ENCODE data around the gene ADAMTS2. TPM values are rescaled to one million over a fixed set of nuclear protein-coding genes. Genes with fewer than 3 reads are reported as not detected.

ADAMTS2 gene
- total and polyA plus RNA-seq, 2 donors (not counting 3 experiments of a cell fraction or from before 2014, with no cell fraction given): not detected

DNA sequence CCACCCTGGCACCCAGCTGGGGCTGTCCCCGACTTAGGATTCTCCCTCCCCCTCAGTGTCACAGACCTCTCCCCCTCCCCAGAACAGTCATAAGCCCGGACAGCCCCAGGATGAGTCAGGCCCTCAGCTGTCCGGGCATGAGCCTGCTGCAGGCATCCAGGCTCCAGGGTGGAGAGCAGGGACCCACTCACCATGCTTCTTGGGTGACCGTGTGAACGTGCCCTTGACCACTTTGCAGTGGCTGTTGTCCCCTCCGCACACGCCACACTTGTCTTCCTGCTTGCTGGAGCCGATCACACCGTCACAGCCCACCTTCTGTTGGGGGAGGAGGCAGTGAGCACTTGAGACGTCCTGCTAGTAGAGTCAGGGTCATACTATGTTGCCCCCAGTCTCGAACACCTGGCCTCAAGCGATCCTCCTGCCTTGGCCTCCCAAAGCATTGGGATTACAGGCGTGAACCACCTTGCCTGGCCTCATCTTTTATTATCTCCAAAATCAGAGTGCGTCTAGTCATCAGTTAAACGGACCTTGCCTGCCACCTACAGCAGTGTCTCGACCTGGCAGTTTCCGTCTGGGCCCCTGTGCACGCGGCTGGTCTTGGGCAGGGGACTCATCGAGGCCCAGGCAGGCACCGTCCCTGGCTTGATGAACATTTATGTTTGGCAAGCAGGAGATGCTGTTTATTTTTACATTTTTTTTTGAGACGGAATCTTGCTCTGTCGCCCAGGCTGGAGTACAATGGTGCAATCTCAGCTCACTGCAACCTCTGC is 212.5 kb downstream of the ADAMTS2 start:
- TF ChIP-seq POLR2AphosphoS5 (IDR thresholded peaks at IDR 0.05; ENCODE audit: insufficient read depth, low read depth, low read length) (no peak), GATA2 (IDR thresholded peaks at IDR 0.05; ENCODE audit: insufficient read depth, insufficient read length, low read depth, low read length) (no peak), FOS (IDR thresholded peaks at IDR 0.05; ENCODE audit: borderline replicate concordance, insufficient read depth, low read length) (no peak), EZH2 (IDR thresholded peaks at IDR 0.05; ENCODE audit: borderline replicate concordance, low read depth, low read length, severe bottlenecking) (no peak), JUN (IDR thresholded peaks at IDR 0.05; ENCODE audit: borderline replicate concordance, insufficient read depth, insufficient read length, low read depth) (no peak), POLR2A (IDR thresholded peaks at IDR 0.05; ENCODE audit: low read depth, low read length) (no peak), MYC (IDR thresholded peaks at IDR 0.05; ENCODE audit: low read depth, low read length) (no peak)
- TF ChIP-seq, protein P1, sequence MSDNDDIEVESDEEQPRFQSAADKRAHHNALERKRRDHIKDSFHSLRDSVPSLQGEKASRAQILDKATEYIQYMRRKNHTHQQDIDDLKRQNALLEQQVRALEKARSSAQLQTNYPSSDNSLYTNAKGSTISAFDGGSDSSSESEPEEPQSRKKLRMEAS (IDR thresholded peaks at IDR 0.05; ENCODE audit: insufficient read depth, insufficient read length): no peak
- TF ChIP-seq, protein P2, sequence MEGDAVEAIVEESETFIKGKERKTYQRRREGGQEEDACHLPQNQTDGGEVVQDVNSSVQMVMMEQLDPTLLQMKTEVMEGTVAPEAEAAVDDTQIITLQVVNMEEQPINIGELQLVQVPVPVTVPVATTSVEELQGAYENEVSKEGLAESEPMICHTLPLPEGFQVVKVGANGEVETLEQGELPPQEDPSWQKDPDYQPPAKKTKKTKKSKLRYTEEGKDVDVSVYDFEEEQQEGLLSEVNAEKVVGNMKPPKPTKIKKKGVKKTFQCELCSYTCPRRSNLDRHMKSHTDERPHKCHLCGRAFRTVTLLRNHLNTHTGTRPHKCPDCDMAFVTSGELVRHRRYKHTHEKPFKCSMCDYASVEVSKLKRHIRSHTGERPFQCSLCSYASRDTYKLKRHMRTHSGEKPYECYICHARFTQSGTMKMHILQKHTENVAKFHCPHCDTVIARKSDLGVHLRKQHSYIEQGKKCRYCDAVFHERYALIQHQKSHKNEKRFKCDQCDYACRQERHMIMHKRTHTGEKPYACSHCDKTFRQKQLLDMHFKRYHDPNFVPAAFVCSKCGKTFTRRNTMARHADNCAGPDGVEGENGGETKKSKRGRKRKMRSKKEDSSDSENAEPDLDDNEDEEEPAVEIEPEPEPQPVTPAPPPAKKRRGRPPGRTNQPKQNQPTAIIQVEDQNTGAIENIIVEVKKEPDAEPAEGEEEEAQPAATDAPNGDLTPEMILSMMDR (IDR thresholded peaks at IDR 0.05; ENCODE audit: extremely low read depth in 1 of 2, insufficient read depth in 1 of 2, low read depth in 1 of 2, low read length in 2 of 2): no peak
- CTCF ChIA-PET: no interaction called here
- Histone ChIP-seq H3K27ac (ENCODE audit: insufficient read depth, low read depth, low read length) (no peak overlapping the region), H2AFZ (ENCODE audit: low read depth, low read length) (no peak overlapping the region), H3K4me1 (ENCODE audit: control insufficient read depth, extremely low read depth, insufficient read depth, low read length) (no peaks in the 10 kb centered on the region), H3K36me3 (ENCODE audit: control insufficient read depth in 2 of 2, extremely low read depth in 1 of 2, insufficient read depth in 2 of 2, low read length in 2 of 2) (no peaks in the 10 kb centered on the region), H3K9me3 (replicated peaks; ENCODE audit: control insufficient read depth, insufficient read depth, low read length) (peaks cover 5% of the 10 kb centered on the region), H3K79me2 (ENCODE audit: control insufficient read depth, insufficient read depth, low read length) (no peaks in the 10 kb centered on the region), H4K20me1 (replicated peaks; ENCODE audit: control insufficient read depth, extremely low read depth, insufficient read depth, low read length) (no peaks in the 10 kb centered on the region), H3K4me3 (replicated peaks in 1 of 3; ENCODE audit: insufficient read depth in 1 of 3, low read depth in 1 of 3, low read length in 3 of 3) (no peak overlapping the region), H3K9ac (replicated peaks; ENCODE audit: extremely low read depth, insufficient read depth, low read length) (no peak overlapping the region), H3K27me3 (ENCODE audit: control insufficient read depth in 2 of 2, insufficient read depth in 2 of 2, low read length in 2 of 2) (no peaks in the 10 kb centered on the region), H3K4me2 (ENCODE audit: insufficient read depth, low read length) (no peak overlapping the region), H3K9me1 (replicated peaks; ENCODE audit: control insufficient read depth, extremely low read depth, insufficient read depth, low read length) (no peaks in the 10 kb centered on the region)
- BruUV-seq (replicated peaks): no TSS peak
- DNase-seq (ENCODE audit: low read depth, low spot score) (no peak), FAIRE-seq (no peak)
- POLR2A ChIA-PET: no interaction called here
- dilution Hi-C loops (cut with MboI; ENCODE audit: extremely low pct_ligation_motif_present, low sequenced_read_pairs): no loop called here
- intact Hi-C loops (cut with micrococcal nuclease): no loop called here
